ENCODE data around the gene STC2. TPM values are rescaled to one million over a fixed set of nuclear protein-coding genes. Genes with fewer than 3 reads are reported as not detected.

The STC2 gene
- total and polyA plus RNA-seq, 2 experiments from 2014 or later, result 27.3 to 132 TPM

DNA sequence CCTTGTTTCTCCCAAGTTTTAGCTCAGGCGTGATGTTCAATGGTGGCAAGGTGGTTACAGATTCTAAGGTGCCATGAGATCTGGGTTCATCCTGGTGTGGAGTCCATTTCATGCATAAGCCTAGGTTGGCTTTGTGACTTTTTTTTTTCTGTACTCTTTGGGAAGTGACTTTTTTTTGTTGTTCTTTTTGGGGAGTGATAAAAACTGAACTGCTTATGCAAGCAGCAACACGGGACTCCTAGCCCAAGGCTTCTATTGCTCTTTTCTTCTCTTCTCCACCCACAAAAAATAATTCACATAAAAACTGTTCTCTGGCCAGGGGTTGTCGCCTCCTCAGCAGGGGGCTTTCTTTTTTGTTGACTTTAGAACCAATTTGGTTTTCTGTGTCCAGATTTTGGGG lies 15.4 kb downstream of the STC2 start (continued):
- TF ChIP-seq, protein P1, sequence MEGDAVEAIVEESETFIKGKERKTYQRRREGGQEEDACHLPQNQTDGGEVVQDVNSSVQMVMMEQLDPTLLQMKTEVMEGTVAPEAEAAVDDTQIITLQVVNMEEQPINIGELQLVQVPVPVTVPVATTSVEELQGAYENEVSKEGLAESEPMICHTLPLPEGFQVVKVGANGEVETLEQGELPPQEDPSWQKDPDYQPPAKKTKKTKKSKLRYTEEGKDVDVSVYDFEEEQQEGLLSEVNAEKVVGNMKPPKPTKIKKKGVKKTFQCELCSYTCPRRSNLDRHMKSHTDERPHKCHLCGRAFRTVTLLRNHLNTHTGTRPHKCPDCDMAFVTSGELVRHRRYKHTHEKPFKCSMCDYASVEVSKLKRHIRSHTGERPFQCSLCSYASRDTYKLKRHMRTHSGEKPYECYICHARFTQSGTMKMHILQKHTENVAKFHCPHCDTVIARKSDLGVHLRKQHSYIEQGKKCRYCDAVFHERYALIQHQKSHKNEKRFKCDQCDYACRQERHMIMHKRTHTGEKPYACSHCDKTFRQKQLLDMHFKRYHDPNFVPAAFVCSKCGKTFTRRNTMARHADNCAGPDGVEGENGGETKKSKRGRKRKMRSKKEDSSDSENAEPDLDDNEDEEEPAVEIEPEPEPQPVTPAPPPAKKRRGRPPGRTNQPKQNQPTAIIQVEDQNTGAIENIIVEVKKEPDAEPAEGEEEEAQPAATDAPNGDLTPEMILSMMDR (conservative IDR thresholded peaks at IDR 0.05; ENCODE audit: low read depth in 2 of 2), result no peak
- no peak for TF ChIP-seq CREB1 (CRISPR knock-in tag; IDR thresholded peaks at IDR 0.05; ENCODE audit: low read depth)

DNA sequence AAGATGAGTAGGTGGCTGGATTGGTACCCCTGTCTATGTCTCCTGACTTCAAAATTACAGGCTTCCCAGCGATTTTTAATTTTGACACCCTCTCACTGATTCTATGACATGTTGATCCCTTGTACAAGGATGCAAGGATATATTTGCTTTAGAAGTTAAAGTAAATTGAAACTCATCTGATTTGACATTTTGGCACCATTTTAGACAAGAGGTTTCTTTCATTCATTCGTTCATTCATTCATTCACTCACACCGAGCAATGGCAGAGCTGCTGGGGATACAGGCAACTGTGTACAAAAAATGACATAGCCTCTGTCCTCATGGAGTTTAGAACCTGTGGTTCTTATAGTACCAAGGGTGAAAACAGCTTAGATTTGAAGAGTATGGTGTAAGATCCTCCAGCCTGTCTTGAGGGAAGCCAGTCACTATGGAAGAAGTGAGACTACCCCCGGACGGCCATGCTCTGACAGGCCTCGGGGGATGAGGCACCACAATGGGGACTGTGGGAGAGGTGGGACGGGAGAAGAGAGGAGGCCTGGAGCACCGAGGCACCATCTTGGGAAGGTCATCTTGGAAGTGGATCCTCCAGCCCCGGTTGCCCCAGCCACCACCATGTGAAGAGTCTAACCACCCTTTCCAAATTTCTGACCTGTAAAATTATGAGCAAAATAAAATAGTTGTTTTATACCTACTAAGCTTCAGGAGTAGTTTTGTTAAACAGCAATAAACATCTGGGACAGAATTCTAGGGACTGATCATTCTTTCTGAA lies 16.2 kb downstream of the STC2 start:
- Histone ChIP-seq H3K9me2 (ENCODE audit: insufficient read depth) (no peaks in the 10 kb centered on the region; the same call in 1 of the 2 replicates), H2AFZ (no peak overlapping the region), H3K4me3 (no peak overlapping the region), H3K27me3 (ENCODE audit: insufficient read depth) (no peaks in the 10 kb centered on the region), H4K20me1 (replicated peaks; ENCODE audit: insufficient read depth) (peaks cover 6% of the 10 kb centered on the region; the same call in 1 of the 2 replicates), H3K36me3 (ENCODE audit: insufficient read depth) (peaks cover 5% of the 10 kb centered on the region; the same call in 1 of the 2 replicates), H3K79me2 (replicated peaks; ENCODE audit: insufficient read depth) (no peaks in the 10 kb centered on the region), H3K4me2 (no peak overlapping the region), H3F3A (replicated peaks; ENCODE audit: low read depth) (peaks cover 14% of the 10 kb centered on the region), H3K27ac (ENCODE audit: low read depth) (no peak overlapping the region), H3K4me1 (ENCODE audit: insufficient read depth) (peaks cover 16% of the 10 kb centered on the region)
- Mint-ChIP-seq H3K27ac (no peak overlapping the region), H3K27me3 (ENCODE audit: insufficient read depth, low read depth, poor library complexity) (peaks cover 30% of the 10 kb centered on the region), H3K4me3 (no peak overlapping the region), H3K4me1 (peaks cover 35% of the 10 kb centered on the region), H3K9me3 (peaks cover 16% of the 10 kb centered on the region), H3K36me3 (ENCODE audit: low read depth) (peaks cover 40% of the 10 kb centered on the region)
- ATAC-seq (no peak), DNase-seq (ENCODE audit: low spot score) (no peak)
- no peak for TF ChIP-seq ZNF331 (CRISPR knock-in tag; IDR thresholded peaks at IDR 0.05; ENCODE audit: low read depth)
- TF ChIP-seq EZH2phosphoT487 (IDR thresholded peaks at IDR 0.05; ENCODE audit: unreplicated experiment), result no peak
- no peak for TF ChIP-seq JUNB (IDR thresholded peaks at IDR 0.05; ENCODE audit: unreplicated experiment)
- TF ChIP-seq, protein P2, sequence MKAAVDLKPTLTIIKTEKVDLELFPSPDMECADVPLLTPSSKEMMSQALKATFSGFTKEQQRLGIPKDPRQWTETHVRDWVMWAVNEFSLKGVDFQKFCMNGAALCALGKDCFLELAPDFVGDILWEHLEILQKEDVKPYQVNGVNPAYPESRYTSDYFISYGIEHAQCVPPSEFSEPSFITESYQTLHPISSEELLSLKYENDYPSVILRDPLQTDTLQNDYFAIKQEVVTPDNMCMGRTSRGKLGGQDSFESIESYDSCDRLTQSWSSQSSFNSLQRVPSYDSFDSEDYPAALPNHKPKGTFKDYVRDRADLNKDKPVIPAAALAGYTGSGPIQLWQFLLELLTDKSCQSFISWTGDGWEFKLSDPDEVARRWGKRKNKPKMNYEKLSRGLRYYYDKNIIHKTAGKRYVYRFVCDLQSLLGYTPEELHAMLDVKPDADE (IDR thresholded peaks at IDR 0.05), result no peak
- TF ChIP-seq, protein P3, sequence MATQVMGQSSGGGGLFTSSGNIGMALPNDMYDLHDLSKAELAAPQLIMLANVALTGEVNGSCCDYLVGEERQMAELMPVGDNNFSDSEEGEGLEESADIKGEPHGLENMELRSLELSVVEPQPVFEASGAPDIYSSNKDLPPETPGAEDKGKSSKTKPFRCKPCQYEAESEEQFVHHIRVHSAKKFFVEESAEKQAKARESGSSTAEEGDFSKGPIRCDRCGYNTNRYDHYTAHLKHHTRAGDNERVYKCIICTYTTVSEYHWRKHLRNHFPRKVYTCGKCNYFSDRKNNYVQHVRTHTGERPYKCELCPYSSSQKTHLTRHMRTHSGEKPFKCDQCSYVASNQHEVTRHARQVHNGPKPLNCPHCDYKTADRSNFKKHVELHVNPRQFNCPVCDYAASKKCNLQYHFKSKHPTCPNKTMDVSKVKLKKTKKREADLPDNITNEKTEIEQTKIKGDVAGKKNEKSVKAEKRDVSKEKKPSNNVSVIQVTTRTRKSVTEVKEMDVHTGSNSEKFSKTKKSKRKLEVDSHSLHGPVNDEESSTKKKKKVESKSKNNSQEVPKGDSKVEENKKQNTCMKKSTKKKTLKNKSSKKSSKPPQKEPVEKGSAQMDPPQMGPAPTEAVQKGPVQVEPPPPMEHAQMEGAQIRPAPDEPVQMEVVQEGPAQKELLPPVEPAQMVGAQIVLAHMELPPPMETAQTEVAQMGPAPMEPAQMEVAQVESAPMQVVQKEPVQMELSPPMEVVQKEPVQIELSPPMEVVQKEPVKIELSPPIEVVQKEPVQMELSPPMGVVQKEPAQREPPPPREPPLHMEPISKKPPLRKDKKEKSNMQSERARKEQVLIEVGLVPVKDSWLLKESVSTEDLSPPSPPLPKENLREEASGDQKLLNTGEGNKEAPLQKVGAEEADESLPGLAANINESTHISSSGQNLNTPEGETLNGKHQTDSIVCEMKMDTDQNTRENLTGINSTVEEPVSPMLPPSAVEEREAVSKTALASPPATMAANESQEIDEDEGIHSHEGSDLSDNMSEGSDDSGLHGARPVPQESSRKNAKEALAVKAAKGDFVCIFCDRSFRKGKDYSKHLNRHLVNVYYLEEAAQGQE (IDR thresholded peaks at IDR 0.05; ENCODE audit: unreplicated experiment), result no peak
- TF ChIP-seq, protein P1 (conservative IDR thresholded peaks at IDR 0.05; ENCODE audit: low read depth in 2 of 2), result no peak
- no peak for TF ChIP-seq POLR2AphosphoS5 (IDR thresholded peaks at IDR 0.05; ENCODE audit: low read depth)
- no peak for TF ChIP-seq NANOG (IDR thresholded peaks at IDR 0.05; ENCODE audit: borderline replicate concordance)
- no peak for TF ChIP-seq EZH2 (IDR thresholded peaks at IDR 0.05; ENCODE audit: low read depth, unreplicated experiment)
- TF ChIP-seq STAT1 (IDR thresholded peaks at IDR 0.05; ENCODE audit: unreplicated experiment), result no peak

Data from GM23338 (cell line).